ENCODE measurements around the gene THSD4.

THSD4 gene

DNA sequence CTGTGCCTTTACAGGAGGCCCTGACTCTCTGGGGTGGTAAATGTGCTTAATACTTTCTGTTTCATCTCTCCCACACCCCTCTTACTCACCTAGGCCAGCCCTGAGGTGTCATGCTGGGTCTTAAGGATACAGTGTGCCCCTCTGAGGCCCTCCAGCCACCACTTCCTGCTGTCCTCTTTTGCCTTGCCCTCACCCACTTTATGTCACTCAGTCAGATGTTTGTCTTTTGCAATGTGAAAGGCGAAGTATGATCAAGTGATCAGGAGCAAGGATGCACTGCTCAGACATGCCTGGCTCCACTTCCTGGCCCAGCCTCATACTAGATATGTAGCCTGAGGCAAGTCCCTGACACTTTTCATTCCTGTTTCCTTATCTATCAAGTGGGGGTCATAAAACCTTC lies 356.1 kb downstream of the THSD4 start:
- no peak for DNase-seq (ENCODE audit: low read depth in 1 of 2, low spot score in 1 of 2)

DNA sequence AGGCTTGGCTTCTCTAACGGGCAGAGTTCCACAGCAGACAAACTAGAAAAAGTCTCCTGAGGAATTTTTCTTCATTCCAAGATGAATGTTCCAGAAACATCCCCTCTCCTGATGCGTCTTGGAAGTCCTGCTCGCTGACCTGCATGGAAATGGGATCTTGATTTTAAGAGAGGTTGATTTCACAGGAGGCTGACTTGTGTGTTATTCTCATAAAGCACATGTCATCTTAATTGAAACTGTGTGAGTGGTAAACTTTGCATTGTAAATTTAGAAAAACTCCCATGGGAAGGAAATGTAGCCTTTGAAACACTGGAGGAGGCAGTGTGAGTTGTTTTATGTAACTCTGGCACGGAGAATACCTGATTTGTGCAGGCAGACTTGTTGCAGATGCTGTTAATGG lies 357.3 kb downstream of the THSD4 start:
- no peak for DNase-seq (ENCODE audit: low read depth in 1 of 2, low spot score in 1 of 2)

DNA sequence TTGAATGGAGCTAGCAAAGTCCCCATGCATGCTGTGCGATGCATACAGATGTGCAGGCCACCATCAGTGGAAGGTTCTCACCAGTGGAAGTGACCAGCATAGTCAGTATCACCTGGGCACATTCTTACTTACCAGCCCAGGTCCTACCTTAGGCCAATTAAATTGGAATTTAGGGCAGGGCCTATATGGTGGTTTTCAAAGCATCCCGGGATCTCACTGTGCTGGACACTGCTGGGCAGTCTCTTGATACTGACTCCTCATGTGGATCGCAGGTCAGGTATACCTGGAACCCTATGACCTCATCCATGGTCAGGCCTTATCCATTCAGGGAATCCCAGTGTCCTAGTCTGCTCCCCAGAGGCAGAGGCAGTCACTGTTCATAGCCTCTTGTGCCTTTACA lies 358.5 kb downstream of the THSD4 start:
- no peak for DNase-seq (ENCODE audit: low read depth in 1 of 2, low spot score in 1 of 2)

DNA sequence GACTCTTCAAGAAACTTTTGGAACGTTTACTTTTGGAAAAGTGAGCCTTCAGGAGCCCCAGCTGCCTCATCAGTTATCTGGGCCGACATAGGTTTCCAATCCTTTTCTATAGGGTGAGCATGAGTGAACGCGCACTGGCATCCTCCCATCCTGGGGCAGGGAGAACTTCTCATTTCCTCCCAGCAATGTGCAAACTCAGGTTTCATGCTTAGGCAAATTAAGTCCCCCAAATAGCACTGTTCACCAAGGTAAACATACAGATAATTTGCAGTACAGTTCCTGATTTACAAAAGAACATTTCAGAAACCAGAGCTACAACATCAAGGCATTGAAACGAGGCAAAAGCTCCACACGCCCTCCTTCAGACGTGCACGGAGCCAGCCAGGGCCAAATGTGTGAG lies 361.6 kb downstream of the THSD4 start:
- no peak for DNase-seq (ENCODE audit: low read depth in 1 of 2, low spot score in 1 of 2)

DNA sequence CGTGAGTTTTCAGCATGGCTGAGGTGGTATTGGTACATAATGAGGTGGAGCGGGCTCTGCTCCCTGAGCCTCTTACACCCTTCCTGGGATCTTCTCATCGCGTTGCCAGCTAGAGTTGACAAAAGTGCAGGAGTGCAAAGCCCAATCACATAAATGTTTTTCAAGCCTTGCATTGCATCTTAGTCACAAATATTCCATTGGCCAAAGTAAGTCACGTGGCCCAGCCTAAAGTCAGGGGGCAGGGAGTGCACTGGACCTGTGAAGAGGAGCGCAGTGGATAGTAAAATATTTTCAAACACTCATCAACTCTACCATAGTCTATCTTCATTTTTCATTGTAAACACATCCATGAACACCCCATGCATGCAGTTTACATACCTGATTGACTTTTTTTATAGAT lies 365.3 kb downstream of the THSD4 start:
- no peak for DNase-seq (ENCODE audit: low read depth in 1 of 2, low spot score in 1 of 2)

DNA sequence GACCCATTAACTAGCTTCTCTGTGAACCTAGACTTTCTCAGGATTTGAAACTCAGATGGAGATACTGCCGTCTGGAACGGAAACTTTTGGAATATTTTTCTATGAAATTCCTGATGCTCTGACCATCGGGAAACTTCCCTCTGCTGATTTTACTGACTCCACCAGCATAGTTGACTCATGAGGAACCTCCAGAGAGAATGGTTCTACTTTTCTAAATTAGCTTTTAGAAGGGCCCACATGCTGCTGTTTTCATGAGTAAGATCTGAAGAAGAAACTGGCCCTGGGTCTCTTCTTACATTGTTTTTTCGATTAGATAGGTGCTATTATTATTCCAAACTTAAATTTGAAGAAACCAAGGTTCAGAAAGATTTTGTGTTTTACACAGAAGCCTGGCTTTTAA lies 368.8 kb downstream of the THSD4 start:
- DNase-seq (ENCODE audit: low read depth in 1 of 2, low spot score in 1 of 2): no peak

DNA sequence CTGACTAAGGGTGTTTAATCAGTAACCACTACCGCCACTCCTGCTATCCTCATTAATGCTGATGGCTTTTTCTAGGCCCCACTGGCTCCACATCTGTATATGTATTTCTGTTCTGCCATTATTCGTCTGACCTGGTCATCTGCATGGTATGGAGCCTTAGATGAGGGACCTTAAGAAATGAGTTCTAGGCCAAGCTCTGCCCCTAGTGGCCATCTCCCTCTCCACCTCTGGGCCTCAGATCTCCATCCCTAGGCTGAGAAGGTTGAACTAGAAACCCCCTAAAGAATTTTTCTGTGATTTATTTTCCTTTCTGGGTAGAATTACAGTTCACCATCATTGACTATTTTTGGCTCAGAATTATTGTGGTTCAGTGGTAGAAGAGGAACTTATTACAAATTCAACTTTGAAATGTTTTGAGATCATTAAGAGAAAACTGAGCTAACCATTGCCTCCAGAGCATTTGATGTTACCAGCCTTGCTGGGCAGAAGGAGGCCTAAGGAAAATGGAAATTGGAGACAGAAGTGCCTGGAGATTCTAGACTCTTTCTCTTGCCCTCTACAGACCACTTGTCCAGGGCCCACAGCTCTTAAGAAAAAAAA lies 369.9 kb downstream of the THSD4 start:
- no peak for DNase-seq (ENCODE audit: low read depth in 1 of 2, low spot score in 1 of 2)

DNA sequence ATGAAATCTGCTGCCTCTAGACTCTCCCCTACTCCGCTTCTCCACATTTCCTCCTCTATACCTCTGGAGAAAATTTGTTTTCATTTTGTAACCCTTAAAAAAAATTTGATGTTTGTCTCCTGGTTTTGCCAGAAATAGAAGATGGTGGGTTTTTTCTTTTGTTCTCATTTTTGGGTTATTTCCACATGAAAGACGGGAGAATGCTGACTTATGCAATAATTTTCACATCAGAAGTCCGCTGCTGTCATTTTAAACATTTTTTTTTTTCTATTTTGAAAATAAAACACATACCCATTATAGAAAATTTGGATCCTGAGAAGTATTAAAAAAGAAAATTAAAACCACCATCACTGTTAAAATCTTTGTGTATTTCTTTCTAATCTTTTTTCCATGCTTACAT lies 374.3 kb downstream of the THSD4 start:
- DNase-seq (ENCODE audit: low read depth in 1 of 2, low spot score in 1 of 2): no peak

DNA sequence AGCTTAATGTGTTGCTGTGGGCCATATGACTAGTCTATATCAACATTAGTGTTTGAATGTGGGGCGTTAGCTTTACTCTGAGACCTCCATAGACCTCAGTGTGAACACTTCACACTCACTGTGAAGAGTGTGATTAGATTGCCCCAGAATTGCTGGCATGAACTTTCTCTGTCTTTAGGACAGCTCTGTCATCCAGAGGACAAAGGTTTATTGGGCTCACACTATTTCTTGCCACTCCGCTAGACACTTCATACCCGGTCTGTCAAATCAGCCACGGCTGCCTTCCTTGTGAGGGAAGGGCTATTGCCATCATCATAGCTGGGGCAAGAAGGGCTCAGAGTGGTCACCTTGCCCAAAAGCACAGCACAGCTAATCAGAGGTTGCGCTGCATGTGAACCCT lies 378.3 kb downstream of the THSD4 start:
- DNase-seq (ENCODE audit: low read depth in 1 of 2, low spot score in 1 of 2): no peak

DNA sequence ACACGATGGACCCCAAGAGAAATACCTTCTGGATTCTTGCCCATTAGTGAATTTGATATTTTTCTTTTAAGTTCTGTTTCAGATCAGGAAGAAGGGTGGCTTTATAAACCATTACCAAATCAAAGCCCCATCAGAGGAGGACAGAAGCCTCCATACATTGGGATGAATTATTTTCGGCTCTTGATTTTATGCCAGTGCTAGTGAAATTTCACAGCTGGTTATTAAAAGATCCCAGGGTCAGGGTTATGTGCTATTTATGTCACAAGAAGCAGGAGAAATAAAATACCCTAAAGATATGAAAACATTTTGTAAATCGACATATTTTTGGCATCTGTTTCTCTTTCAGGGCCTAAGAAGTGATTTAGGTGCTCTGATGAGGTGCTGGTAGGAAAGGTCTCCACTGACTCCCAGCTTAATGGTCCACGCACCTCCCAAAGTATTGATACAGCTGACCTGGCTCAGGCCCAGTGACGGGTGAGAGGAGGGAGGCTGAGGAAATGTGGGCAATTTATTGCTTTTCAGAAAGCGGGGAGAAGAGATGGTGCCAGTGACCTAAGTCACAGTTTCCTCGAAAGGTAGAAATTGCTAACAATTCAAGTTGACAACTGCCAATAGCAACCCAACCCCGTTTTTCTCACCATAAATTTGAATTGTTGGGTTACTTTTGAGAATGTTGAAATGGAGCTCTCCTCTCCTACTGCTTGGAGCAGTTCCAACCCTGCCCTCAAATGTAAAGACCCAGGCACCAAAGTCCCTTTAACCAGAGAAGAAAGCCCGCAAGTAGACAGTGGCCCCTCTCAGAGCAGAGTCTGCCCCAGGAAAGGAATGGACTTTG lies 379.5 kb downstream of the THSD4 start:
- DNase-seq (ENCODE audit: low read depth in 1 of 2, low spot score in 1 of 2): no peak

DNA sequence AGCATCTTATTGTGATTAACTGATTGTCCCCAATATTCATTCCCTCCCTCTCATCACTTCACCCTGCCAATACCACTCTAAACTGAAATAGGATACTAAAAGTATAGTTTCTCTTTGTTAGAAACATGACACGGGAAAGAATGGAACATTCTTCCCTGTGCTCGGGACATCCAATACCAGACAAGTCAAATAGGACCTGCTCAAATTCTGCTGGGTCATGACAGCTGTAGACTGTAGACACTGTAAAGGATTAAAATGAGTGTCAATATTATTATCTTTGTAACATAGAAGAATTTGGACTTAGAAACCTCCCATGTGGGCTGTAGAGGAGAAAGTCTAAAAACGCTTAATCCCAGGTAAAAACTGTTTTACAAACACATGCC lies 380.1 kb downstream of the THSD4 start:
- DNase-seq (ENCODE audit: low read depth in 1 of 2, low spot score in 1 of 2): no peak

DNA sequence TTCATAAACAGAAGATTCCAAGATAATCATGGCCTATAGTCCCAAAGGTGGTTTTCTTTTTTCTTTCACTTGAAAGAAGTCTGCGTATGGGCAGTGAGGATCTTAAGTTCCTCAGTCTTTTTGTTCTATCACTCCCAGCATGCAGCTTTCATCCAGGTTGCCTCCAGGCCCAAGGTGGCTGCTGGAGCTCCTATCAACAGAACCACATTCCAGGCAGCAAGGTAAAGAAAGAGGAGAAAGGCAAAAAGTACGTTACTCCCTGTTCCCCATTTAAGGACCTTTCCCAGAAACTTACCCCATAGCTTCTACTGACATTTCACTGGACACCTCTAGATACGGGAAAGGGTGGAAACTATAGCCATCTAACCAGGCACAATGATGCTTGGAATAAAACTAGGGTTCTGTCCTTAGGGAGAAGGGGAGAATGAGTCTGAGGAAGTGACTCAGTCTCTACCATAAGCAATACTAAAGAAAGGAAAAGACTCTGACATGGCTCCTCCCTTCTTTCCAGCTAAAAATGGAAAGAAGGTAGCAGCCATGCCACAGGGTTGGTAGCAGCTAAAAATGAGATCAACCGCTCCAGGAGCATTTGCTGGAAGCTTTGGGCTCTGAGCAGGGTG lies 381.2 kb downstream of the THSD4 start:
- no peak for DNase-seq (ENCODE audit: low read depth in 1 of 2, low spot score in 1 of 2)

DNA sequence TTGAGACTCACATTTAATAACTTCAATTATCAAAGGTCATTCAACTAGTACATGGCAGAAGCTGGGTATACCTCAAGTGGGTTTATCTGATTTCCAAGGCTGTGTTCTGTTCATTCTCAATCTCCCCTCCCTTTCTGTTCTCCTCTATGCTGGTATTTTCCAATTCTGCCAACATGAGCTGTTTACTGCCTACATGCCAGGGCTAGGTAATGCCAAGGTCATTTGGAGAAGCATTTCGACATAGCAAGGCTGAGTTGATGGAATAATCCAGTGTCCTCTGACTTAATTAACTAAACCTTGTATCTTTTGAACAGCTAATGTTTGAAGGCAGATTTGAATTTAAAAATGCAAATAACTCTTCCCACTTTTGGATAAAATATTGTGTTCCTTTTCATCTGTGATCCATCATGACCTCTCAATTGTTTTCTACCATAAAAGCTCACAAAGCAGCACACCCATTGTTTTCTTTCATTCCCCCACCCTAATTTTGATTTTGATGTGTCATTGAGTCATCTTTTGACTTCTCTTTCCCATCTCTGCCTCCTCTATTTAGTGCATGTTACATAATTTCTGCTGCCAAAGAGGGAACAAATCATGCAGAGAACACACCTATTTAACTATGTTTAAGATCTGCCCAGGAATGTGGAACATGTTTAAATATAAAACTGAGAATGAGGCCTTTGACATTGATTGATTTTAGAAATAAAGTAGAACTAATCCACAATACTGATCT lies 386.2 kb downstream of the THSD4 start:
- DNase-seq (ENCODE audit: low read depth in 1 of 2, low spot score in 1 of 2): no peak

DNA sequence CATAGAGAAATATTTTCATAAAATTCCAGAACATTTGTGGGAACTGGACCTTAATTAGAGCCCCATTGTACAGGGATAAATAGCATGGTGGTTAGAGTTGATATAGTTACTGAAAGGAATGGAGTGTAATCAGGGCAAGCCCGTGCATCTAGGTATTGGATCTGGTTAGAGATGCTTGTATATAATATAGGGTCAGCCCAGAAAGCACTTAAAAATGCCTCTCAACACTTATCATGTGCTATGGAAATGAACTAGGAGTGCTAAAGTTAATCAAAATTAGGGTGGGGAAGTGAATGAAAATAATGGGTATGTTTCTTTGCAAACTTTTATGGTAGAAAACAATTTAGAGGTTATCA lies 386.8 kb downstream of the THSD4 start:
- no peak for DNase-seq (ENCODE audit: low read depth in 1 of 2, low spot score in 1 of 2)

DNA sequence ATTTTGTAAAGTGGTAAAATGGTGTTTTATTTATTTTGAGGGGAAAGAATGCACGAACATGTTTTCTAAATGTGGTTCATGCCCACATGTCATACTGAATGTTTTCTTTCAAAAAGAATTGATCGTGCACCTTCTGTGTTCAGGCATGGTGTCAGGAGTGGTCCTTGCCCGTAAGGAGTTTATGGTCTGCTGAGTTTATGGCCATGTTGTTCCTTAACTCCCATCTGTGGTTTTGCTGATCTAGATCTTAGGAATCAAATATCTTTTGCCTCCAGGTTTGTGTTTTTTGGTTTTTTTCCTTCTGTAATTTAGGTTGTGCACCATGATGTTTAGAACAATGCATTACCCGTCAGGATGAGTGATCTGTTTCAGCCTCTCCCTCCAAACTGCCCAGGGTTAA lies 390.7 kb downstream of the THSD4 start:
- no peak for DNase-seq (ENCODE audit: low read depth in 1 of 2, low spot score in 1 of 2)

DNA sequence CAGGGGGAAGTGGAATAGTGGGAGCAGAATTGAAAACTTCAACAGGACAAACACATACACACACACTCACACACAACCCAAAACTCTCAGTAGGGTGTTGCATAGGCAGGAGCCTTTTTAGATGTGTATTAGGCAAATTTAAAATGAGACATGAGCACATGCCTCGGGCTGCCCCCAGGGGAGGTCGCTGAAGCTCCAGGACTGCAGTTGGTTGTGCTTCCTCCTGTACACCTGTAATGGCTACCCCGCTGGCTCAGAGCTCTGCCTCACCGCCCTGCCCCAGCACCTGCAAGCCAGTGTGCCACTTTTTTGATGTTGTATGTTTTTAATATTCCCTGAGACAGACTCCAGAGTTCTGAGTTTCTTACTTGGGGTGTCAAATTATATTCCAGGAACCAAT lies 391.7 kb downstream of the THSD4 start:
- DNase-seq (ENCODE audit: low read depth in 1 of 2, low spot score in 1 of 2): no peak

DNA sequence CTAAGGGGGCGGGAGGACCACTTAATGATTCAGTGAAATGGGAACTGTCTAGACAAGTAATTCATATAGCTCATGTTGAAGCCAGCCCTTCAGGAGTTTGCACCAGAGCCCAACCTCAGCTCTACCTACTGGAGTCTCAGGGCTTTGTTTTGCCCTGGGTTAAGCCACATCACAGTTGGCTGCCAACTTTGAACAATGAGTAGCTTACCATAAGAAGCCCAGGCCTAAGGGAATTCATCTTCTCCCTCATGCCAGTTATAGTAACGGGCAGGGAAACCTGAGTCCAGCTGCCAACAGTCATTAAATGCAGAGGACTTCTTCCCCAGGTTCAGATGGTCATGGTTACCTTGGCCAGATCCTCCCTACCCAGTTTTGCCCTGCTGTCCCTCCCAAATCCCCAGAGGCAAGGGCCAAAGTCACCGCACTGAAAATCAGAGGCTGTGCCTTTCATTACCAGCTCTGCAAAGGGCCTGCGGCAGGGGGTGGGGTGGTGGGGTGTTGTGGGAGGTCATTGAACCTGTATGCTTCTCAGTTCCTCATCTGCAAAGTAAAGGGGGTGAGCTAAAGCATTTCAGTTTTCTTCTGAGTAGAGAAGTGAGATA lies 392.9 kb downstream of the THSD4 start:
- DNase-seq (ENCODE audit: low read depth in 1 of 2, low spot score in 1 of 2): no peak

DNA sequence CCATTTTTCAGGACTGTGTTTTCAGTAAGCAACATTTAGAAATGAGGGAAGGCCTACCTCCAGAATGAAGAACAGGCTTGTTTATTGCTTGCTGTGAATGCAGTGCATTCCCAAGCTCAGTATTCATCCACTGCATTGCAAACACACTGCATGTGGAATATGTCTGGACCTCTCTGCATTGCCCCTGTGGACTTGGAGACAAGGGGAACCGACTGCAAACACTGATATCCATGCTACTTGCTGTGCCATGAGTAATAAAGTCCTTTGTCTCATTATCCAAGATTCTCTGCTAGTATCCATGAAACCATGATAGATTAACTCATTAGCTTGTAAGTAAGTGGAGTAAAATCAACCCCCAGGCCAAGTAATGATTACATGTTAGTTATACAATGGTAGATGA lies 393.9 kb downstream of the THSD4 start:
- DNase-seq (ENCODE audit: low read depth in 1 of 2, low spot score in 1 of 2): no peak

DNA sequence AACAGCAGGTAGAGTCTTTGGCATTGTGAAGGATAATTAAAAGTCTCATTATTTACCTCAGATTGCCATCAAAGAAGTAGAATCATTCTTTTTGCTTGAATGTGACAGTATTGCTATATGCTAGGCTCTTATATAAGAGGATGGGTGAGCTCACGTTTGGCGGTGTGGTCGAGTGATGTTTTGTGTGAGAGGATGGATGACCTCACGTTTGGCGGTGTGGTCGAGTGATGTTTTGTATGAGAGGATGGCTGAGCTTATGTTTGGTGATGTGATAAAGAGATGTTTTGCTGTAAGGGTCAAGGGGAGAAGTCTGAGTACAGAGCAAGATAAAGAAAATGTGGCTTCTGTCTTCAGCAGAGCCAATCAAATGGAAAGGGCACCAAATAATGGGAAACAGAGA lies 395.5 kb downstream of the THSD4 start:
- no peak for DNase-seq (ENCODE audit: low read depth in 1 of 2, low spot score in 1 of 2)

DNA sequence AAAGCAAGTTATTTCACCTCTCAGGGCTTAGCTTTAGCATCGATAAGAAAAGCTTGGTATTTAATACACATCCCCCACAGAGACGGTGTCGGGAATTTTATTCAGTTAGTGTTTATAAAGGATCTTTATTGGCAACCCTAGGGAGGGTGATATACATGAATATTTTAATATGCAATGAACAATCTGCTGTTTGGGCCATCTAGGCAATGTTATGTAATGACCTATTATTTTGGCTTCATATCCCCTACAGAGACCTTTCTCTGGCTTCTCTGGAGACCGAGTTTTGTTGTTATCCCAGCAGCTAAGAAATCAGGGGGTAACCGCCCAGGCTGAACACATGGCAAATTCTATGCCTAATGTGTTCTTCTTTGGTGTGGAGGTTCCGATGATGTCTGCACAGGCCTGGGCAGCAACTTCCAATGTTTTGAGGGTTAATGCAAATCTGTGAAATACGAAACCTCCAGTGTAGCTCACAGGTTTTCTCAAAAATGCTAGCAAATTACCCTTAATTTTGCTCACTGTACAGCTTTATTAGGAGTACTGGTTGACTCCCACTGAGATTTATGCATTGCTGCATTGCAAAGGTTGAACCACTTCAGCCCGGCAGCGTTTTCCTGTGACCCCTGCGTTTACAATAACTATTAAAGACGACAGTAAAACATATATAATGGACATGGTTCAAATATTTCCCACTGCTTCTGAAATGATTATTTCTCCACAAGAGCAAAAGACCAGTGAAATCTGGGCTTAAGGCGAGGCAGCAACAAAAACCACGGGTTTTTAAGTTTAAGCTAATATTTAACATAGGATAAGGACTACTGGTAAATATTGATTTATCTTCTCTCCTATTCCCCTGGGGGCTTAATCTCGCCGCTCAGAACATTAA lies 396.8 kb downstream of the THSD4 start:
- no peak for DNase-seq (ENCODE audit: low read depth in 1 of 2, low spot score in 1 of 2)

DNA sequence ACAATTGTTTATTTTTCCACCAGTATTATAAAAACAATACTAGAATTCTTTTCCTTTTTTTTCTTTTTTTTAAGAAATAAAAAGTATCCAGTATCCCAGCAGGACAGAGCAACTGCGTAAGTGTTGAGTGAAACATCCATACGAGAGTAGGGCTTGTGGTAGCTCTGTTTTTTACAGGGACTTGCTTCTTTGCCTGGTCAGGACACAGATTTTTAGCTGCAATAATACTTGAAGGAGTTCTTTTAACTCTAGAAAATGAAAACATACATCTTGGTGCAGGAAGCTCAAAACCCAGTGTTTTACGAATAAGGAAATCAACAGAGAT lies 397.4 kb downstream of the THSD4 start:
- no peak for DNase-seq (ENCODE audit: low read depth in 1 of 2, low spot score in 1 of 2)

All from activated CD4-positive, alpha-beta T cell treated with anti-CD3 and anti-CD28 coated beads, Interleukin-2, amount 50 U/mL, for 24 hours (primary cell).